Adipose tissue (tissue), 3 donors: ENCODE results near the gene FAM13A. TPM values are rescaled to one million over a fixed set of nuclear protein-coding genes. Genes with fewer than 3 reads are reported as not detected.

ENCODE experiments used
- H3K27ac ChIP-seq: one replicate; pipeline ENCODE4 v1.5.1; 2013; ENCODE audit warnings: low read depth, low read length
- whole genome bisulfite sequencing, 3 donors: extraction: QIAGEN DNeasy Blood & Tissue Kit; methylation state at CpG; one replicate each; pipeline ENCODE4 v1.1.7; 2013; 5-methylcytosine and 5-hydroxymethylcytosine counted together
- polyA plus RNA-seq, 3 donors: library from polyadenylated mRNA; stranded (reverse); fragments of 200-250 nt; gene quantifications; one replicate each; pipeline ENCODE4 v1.2.3, GENCODE V29; 2013
- donor health status: healthy with polysubstance abuse.
- donor health status: Bipolar disorder and iron deficiency.
- donor health status: healthy.

FAM13A gene
- polyA plus RNA-seq, 3 donors = 12.4 to 26.9 (median 12.9) TPM

DNA sequence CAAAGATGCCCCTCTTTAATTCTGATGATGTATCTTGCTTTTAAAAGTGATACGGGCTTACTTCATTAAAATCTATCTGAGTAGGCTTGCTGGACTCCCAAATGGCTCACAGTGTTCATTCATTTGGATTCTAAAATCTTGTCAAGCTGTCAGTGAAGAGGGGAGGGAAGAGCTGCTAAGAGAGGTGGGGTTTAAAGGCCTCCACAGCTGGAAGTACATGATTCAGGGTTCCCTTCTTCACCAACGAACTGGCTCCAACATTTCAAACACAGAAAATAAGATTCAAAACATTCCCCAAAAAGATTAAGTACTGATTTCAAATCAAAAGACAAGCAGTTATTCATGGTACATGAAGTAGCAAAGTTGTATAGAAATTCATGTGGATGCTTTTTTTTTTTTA, 226.4 kb downstream of the FAM13A start:
- H3K27ac ChIP-seq = no peak overlapping the region
- 53 to 64% (median 56%) methylated on average over 2 of the region's 2 CpGs for WGBS, 3 donors

DNA sequence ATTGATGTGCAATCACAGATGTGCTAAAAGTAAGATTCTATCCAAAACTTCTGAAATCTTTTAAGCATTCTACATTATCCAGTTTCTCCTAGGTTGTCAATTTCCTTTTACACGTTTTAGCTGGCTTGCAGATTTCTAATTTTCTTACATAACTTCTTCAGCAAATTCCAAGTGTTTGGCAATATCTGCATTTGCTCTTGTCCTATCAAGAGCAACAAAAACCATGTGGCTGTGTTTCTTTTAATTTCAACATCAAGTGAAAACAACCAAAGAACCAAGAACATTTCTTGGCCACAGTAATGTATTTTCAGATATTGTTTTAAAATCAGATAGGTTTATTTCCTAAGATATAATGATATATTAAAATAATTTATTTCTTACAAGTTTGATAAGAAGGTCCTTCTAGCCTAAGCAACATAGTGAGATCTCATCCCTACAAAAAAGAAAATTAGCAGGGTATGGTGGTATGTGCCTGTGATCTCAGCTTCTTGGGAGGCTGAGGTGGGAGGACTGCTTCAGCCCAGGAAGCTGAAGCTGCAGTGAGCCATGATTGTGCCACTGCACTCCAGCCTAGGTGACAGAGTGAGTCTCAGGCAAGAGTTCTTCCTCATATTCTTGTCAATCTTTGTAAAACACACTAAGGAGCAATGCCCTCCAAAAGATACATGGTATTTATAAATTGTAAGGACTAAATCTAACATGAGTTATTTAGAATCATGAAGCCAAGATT, 228.0 kb downstream of the FAM13A start:
- no peak overlapping the region for H3K27ac ChIP-seq

DNA sequence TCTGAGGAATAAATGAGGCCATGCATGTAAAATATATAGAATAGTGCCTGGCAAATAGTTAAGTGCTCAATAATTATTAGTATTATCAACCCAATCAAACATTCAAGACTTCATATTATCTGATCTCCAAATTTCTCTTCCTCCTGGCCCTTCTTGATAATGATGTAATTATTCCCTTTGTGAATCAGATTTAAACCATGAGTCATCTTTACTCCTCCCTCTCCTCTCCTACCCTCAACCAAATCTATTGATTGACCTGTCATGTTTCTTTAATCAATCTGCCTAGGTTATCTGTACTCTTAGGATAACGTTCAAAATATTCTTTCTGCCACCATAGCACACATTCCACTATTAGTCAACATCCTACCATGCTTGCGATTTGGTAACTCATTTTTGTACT, 229.5 kb downstream of the FAM13A start:
- no peak overlapping the region for H3K27ac ChIP-seq
- WGBS, 3 donors = 49 to 80% (median 78%) methylated on average over 2 of the region's 2 CpGs

More for the DNA sequence above, 228.0 kb downstream of the FAM13A start:
- WGBS, 3 donors = 14 to 47% (median 18%) methylated on average over 1 of the region's 1 CpG

DNA sequence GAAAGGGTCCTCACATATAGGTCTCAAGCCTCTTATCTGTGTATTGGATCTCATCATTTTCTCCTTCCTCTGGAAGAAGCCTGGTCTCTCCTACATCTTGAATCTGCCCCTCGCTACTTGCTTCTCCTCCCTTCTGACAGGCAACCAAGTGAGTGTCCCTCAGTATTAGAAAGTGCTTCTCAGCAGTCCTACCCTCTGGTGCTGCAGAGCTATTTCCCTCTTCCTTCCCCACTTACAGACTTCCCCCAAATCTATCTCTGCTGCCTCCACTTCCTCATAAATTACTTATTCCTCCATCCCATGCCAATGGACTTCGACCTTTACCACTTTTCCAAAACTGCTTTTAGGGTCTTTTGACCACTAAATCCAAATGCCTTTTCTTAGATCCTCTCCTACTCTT, 230.2 kb downstream of the FAM13A start:
- 68 to 83% (median 72%) methylated on average over 2 of the region's 2 CpGs for WGBS, 3 donors
- H3K27ac ChIP-seq = no peak overlapping the region

DNA sequence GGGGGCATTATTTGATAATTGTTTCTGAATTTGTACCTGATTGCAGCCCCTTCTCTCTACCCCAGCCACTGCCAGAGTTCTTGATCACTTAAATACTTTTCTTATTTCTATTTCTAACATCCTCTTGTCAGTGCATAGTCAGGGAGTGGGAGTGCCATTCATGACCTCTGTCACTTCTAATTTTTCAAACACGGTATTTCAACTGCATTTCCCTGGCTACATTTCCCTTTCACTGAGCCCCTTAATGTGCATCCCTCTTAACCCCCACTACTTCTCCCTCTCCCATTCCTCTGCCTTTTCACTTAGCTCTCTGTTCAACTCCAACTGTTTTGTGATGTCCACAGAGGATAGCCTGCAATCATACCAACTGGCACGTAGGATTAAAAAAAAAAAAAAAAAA, 231.1 kb downstream of the FAM13A start:
- WGBS, 3 donors = 72 to 79% (median 77%) methylated on average over 2 of the region's 2 CpGs

DNA sequence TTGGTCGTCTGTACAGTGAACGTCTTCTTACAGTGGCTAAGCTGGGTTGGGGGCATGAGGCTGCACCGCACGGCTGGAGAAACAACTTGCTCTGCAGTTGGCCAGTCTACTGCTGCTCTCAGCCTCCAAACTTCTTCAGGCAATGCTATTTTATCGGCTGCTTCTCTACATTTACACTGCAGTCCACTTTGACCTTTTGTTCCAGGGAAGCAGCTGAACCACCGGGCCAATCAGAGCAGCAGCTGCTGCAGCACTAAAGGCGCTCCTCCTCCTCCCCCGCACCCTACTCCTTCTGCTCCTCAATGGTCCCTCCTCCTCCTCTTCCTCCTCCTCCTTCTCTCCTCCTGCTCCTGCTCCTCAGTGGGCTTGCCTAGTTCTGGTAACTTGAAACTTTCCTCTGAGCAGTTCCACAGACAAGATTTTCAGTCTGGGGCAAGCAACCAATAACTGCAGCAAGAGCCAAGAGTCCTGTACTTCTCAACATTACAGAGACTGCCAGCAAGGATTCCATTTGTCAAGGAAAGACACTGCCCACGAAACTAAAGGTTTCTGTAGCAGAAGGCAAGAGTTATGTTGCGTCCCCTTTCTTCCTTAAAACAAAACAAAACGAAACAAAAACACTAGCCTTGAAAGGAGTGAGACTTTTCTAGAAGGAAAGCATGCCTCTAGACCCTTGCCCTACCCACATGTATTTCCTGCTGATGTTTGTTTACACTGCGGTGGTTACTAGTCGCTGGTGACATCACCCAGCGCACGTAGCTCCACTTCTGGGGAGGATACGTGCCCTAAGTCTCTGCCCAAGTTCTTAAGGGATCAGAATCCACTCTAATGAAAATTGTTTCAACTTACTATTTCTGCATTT, 233.7 kb downstream of the FAM13A start:
- 1 to 2% (median 1%) methylated on average over 16 of the region's 16 CpGs for WGBS, 3 donors
- H3K27ac ChIP-seq = no peak overlapping the region

More for the DNA sequence above, 231.1 kb downstream of the FAM13A start:
- H3K27ac ChIP-seq = no peak overlapping the region

DNA sequence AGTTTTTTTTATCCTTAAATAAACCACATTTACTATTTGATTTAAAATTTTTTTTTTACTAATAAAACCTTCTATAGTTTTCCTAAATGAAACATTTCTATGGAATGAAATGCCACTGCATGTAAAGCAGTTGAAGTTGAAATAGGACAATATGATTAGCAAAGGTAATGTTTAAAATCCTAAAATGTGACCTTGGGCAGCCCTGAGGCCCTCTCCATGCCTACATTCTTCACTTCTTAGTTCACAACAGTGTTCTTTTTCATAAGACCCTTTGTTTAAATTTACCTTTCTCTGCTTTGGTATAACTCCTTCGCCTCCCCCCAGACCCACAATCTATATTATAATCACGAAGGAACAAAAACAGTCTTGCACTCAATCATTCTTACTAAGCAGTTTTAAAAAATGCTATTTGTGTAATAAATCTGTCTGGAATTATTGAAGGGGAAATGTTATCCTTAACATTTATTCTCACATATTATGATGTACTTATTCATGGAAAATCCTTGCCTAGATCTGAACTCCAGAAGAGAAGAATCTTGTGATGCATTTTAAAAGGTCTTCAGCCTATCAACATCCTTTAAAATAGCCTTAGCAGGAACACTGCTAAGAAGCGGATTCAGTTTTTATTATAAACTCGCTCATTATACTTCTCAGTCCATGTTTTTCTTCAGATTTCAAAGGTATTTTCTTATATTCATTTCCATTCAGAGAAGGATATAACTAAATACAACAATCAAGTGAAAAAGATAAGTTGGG, 234.8 kb downstream of the FAM13A start:
- no peak overlapping the region for H3K27ac ChIP-seq
- WGBS, 3 donors = 27 to 60% (median 40%) methylated on average over 4 of the region's 4 CpGs

DNA sequence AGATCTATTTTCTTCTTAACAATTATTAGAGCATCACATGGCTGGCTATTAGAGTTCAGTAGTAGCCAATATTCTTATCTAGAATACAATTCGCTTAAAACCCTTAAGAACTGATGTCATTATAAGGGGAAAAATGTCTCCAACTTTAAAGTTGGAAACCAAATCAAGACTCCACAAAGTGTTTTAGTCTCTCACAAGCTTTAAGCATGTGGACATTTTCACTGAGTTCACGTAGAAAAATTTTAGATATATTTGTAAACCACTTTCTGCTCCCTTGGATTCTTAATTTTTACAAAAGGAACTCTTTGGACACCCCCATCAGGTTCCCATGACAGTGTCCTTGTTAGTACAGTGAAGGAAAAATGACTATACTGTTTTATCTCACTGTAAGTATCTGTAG, 235.5 kb downstream of the FAM13A start:
- no peak overlapping the region for H3K27ac ChIP-seq
- 8 to 26% (median 25%) methylated on average over 2 of the region's 2 CpGs for WGBS, 3 donors

DNA sequence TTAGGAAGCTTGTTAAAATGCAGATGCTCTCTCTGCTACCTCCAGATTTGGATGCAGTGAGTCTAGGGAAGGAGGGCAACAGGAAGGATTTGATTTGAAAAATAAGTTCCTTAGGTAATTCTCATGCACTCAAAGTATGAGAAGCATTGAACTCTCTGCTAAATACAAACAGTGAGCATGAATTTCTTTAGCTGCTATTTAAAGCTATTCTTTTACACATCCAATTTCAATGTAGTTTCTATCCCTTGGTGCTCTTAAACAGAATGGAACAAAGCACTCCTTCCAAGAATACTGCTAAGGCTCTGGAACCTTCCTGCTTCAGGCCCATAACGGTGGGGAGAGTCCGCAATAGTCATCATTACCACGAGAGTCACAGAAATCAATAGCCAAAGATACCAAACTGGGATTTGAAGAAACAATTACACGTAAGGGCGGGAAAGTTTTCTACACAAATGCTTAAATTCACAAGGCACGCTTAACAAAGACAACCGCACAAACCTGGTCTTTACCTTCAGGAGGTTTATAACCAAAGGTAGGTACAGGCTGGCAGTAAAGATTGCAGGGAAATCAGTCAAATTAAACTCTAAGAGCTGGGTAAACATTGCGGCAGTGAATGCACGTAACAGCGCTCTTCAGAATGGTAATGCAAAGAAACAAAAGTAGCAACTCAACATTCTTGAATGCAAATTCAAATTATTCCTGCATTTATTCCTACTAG, 236.1 kb downstream of the FAM13A start:
- H3K27ac ChIP-seq = no peak overlapping the region
- WGBS, 3 donors = 20 to 67% (median 66%) methylated on average over 10 of the region's 10 CpGs

DNA sequence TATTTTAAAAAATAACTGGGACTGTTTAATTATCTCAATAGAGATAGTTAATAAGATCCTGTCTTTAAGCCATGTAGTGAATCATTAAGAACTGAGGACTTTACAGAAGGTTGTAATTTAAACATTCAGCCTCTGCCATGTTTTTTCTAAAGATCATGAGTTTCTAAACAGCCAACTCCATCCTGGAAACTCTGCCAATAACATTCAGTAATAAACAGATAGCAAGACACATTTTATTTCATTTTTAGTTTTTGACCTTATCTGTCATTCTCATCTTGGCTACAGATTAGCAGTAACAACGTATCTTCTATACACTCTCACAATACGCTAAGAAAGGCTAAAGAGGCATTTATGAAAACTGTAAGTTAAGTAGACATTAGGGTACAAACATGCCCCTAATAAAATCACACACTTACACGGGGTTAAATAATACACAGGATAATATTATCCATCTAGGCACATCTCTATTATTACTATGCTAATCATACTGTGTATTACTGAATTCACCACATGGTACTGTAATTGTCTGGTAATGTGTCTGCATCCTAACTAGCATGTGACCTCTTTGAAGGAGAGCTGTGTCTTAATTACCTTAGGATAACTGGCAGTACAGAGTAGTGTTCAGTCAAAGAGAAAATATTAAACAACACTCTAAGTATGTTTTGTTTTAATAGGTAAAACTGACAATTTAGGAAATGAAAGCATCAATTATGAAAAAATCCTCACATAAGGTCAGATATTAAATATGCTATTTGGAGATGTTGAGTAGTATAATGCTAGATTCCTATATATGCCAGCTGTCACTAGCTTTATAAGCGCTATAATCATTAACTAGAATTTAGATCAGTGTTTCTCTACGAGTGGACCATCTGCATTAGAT, 236.9 kb downstream of the FAM13A start:
- H3K27ac ChIP-seq = no peak overlapping the region
- 25 to 54% (median 46%) methylated on average over 5 of the region's 5 CpGs for WGBS, 3 donors

DNA sequence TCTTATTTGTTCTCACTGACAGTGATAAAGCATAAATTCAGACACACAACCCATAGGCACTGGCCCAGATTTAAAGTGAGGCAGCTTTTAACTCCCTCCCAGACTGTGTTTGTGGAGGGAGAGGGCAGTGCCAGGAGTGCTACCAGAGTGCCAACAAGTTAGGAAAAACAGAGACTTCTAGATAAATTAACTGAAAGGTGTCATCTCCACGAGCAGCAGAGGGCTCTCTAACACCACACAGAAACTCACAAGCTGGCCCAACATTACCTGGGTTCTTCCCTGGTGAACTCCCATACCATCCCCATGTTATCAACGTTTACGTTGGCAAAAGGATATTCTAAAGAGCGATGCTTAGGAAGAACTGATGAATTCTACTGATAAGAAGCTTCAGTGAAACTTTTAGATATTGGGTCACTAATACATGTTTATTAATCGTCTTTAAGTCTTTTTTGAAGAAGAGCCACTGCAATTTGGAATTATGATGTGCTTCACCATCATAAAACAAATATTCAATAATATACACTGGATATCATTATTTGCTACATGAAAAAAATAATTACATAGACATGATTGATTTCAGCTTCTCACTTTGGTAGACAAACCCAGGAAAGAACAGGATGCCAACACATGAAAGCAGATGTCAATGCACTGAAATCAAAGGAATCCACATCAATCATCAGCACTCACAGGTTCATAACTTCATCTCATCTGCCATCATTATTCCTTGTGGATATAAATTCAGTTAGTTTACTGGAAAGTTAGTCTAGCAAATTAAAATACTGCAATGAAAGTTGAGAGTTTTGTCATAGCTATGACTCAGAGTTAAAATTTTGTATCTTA, 238.1 kb downstream of the FAM13A start:
- H3K27ac ChIP-seq = no peak overlapping the region
- WGBS, 3 donors = 21 to 28% (median 25%) methylated on average over 5 of the region's 5 CpGs

DNA sequence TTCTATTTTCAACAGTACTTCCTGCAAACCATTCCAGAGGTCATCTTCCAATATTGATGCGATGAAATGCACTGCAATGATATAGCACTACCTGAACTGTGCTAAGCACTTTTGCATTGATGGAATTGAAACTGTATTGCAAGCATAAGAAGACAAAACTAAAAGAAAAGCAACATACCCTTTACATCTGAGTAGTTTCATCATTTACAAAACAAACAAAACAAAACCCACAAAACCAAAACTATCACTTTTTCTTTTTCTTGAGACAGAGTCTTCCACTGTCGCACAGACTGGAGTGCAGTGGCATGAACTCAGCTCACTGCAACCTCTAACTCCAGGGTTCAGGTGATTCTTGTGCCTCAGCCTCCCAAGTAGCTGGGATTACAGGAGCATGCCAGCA, 239.2 kb downstream of the FAM13A start:
- WGBS, 3 donors = 82 to 90% (median 85%) methylated on average over 2 of the region's 2 CpGs
- H3K27ac ChIP-seq = no peak overlapping the region

DNA sequence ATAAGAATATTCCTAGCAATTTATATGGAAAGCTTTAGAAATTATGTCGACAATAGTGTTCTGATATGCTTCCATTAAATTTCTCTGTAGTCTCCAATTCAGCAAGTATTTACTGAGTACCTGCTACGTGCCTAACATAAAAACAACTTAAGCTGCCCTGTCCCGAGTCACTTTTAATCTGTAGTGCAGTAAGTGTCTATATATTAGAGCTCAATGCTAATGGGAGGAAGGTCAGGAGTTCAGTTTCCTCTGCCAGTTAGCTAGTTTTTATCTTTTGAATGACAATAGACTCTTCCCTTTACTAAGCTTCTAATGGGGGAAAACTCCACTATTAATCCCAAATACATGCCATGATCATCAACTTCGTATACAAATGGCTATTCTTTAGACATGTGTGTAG, 240.6 kb downstream of the FAM13A start:
- H3K27ac ChIP-seq = no peak overlapping the region
- WGBS, 3 donors = 41 to 56% (median 41%) methylated on average over 4 of the region's 4 CpGs

DNA sequence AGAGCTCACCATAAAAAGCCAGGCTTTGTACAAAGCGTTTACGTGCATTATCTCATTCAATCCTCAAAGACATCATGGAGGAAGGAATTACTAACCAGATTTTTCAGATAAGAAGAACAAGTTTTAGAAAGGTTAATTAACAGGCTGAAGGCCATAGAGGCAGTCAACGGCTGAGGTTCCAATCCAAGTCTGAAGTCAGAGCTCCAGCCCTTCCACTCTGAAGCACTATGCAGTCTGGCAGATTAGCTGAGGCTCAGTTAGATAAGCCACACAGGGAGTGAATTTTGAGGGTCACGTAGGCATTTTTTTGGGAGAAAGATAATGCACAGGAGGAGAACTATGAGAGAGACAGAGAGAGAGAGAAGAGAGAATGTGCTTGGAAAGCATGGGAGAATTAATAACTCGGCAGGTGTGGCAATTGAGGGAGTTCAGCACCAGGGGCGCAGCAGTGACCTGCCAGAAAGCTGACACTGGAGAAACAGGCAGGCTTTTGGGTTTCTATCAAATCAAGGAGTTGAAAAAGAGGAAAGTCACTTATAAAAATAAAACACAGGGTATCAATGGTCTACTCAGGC, 242.9 kb downstream of the FAM13A start:
- 41 to 84% (median 80%) methylated on average over 6 of the region's 6 CpGs for WGBS, 3 donors
- H3K27ac ChIP-seq = no peak overlapping the region

DNA sequence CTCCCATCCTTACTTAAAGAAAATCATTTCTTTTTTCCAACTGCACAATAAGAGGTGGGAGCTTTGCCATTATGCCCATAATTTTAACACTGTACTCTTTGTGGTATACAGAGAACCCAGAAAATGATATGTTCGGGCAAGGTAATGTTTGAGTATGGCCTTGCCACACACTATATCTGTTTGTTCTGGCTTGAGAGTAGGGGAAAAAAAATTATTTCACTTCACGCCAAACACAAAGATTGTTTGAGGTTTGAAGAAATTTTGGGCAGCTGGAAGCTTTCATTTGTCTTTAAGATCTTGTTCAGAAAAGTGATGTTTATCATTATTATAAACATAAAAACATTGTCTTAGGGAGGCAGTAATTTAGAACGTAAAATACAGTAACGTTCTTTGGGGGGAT, 244.0 kb downstream of the FAM13A start:
- no peak overlapping the region for H3K27ac ChIP-seq
- 39 to 95% (median 85%) methylated on average over 4 of the region's 4 CpGs for WGBS, 3 donors

DNA sequence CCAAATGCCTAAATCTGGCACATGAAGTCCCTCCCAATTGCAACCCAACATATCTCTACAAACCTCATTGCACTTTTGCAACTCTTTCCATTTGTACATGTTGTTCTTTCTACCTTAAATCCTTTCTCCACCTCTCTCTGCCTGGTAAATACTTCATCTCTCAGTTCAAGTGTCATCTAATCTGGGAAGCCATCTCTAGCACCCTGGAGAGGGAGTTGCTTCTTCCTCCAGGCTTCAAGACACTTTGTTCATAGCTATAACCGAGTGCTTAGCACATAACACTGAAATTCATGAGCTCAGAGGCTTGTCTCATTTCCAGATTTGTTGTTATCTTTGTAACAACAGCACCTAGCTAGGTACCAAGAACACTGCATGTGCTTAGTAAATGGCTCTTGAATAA, 244.6 kb downstream of the FAM13A start:
- H3K27ac ChIP-seq = no peak overlapping the region
- 42 to 90% (median 77%) methylated on average over 1 of the region's 1 CpG for WGBS, 3 donors
